ENCODE data around the gene BUB3.
A peak's percentile ranks its signal among the peaks of the same experiment; 100 is the strongest.

Gene BUB3

DNA sequence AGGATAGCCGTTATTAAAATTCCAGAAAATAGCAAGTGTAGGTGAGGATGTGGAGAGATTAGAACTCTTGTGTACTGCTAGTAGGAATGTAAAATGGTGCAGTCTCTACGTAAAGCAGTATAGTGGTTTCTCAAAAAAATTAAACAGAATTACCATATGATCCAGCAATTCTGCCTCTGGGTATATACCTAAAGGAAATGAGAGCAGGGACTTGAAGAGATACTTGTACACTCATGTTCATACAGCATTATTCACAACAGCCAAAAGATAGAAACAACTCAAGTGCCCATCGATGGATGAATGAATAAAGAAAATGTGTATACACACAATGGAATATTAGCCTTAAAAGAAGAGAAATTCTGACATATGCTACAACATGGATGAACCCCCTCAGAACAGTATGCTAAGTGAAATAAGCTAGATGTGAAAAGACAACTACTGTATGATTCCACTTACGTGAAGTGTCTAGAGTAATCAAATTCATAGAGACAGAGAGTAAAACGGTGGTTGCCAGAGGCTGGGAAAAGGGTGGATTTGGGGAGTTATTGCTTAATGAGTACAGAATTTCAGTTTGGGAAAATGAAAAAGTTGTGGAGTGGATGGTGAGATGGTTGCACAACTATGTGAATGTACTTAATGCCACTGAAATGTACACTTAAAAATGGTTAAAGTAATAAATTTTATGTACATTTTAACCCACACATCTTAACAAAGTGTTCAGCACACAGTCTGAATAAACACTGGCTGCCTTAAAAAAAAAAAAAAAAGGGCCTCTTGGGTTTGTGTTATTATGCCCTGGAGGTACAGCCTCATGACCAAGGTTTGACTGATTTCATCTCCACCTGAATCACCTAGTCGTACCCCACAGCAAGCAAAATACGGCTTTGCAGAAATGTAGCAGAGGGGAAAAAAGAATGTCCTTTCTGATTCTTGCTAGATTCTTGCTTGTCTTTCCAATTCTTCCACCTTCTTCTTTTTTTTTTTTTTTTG lies 26.2 kb downstream of the BUB3 start:
- H4K8ac ChIP-seq (ENCODE audit: low read length) = no peak overlapping the region
- H4K91ac ChIP-seq (ENCODE audit: low read length) = no peak overlapping the region
- H2AFZ ChIP-seq (ENCODE audit: low read depth, low read length) = no peak overlapping the region
- no peak overlapping the region for H3K9ac ChIP-seq (ENCODE audit: low read length)
- no peak overlapping the region for H3K23ac ChIP-seq (ENCODE audit: low read length in 2 of 2)
- no peak overlapping the region for H3K4me3 ChIP-seq (ENCODE audit: insufficient read depth in 1 of 2, low read depth in 1 of 2, low read length in 2 of 2)
- no peak for DNase-seq
- H3K79me1 ChIP-seq (replicated peaks; ENCODE audit: low read length, poor library complexity, severe bottlenecking) = peaks cover 14% of the 10 kb centered on the region
- H2BK12ac ChIP-seq (ENCODE audit: low read length in 2 of 2) = no peak overlapping the region
- no peak overlapping the region for H2AK5ac ChIP-seq (ENCODE audit: low read length, severe bottlenecking)
- H3K18ac ChIP-seq (ENCODE audit: low read depth in 1 of 2, low read length in 2 of 2) = no peak overlapping the region
- no peak overlapping the region for H3K4me2 ChIP-seq (ENCODE audit: low read length, poor library complexity, severe bottlenecking)
- no peaks in the 10 kb centered on the region for H3K4me1 ChIP-seq (ENCODE audit: control insufficient read depth, insufficient read depth, low read depth, low read length)
- no peak overlapping the region for H2BK120ac ChIP-seq (ENCODE audit: low read depth, low read length)
- H3K4ac ChIP-seq (ENCODE audit: low read depth in 1 of 2, low read length in 2 of 2) = no peak overlapping the region
- no peaks in the 10 kb centered on the region for H3K27me3 ChIP-seq (ENCODE audit: control insufficient read depth in 1 of 2, insufficient read depth in 1 of 2, low read length in 2 of 2)
- 98% methylated on average over 3 of the region's 7 CpGs for WGBS
- H3K27ac ChIP-seq (ENCODE audit: low read length, poor library complexity, severe bottlenecking) = no peak overlapping the region
- H2BK15ac ChIP-seq (ENCODE audit: low read depth, poor library complexity, severe bottlenecking) = no peak overlapping the region
- peaks cover 22% of the 10 kb centered on the region for H3K9me3 ChIP-seq (ENCODE audit: control insufficient read depth, low read length)
- H3K14ac ChIP-seq (ENCODE audit: low read length in 2 of 2) = no peak overlapping the region
- peaks cover 3 to 13% of the 10 kb centered on the region in 2 experiments for H3K36me3 ChIP-seq (ENCODE audit: control insufficient read depth in 1 of 2, insufficient read depth in 2 of 2, low read depth in 1 of 2, low read length in 2 of 2)
- H2BK5ac ChIP-seq (ENCODE audit: low read depth, low read length, poor library complexity, severe bottlenecking) = no peak overlapping the region

DNA sequence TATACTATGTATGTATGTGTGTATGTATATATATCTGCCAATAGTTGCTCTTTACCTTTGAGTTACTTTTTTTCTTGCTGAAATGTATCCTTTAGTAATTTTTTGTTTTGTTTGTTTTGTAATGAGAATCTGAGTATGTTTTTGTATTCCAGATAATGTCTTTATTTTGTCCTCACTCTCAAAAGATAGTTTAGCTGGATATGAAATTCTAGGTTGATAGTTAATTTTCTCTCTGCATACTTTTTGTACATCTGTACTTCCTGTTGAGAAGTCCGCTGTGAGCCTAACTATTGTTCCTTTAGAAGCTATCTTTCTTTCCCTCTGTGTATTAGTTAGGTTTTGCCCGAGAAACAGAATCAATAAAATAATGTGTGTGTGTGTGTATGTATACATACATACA lies 29.5 kb downstream of the BUB3 start:
- WGBS = no CpG with 5 or more reads among the region's 2 CpGs
- H3K9ac ChIP-seq (ENCODE audit: low read length) = no peak overlapping the region
- no peak overlapping the region for H3K18ac ChIP-seq (ENCODE audit: low read depth in 1 of 2, low read length in 2 of 2)
- H2AK5ac ChIP-seq (ENCODE audit: low read length, severe bottlenecking) = no peak overlapping the region
- peaks cover 6 to 9% of the 10 kb centered on the region in 2 experiments for H3K36me3 ChIP-seq (ENCODE audit: control insufficient read depth in 1 of 2, insufficient read depth in 2 of 2, low read depth in 1 of 2, low read length in 2 of 2)
- H3K4ac ChIP-seq (ENCODE audit: low read depth in 1 of 2, low read length in 2 of 2) = no peak overlapping the region
- H4K91ac ChIP-seq (ENCODE audit: low read length) = no peak overlapping the region
- no peak overlapping the region for H3K4me2 ChIP-seq (ENCODE audit: low read length, poor library complexity, severe bottlenecking)
- no peak for DNase-seq
- H3K14ac ChIP-seq (ENCODE audit: low read length in 2 of 2) = no peak overlapping the region
- H3K4me1 ChIP-seq (ENCODE audit: control insufficient read depth, insufficient read depth, low read depth, low read length) = no peaks in the 10 kb centered on the region
- peak overlapping the region; percentile 19 for H2BK5ac ChIP-seq (ENCODE audit: low read depth, low read length, poor library complexity, severe bottlenecking)
- H2BK15ac ChIP-seq (ENCODE audit: low read depth, poor library complexity, severe bottlenecking) = no peak overlapping the region
- H3K79me1 ChIP-seq (replicated peaks; ENCODE audit: low read length, poor library complexity, severe bottlenecking) = peaks cover 10% of the 10 kb centered on the region
- no peak overlapping the region for H2BK12ac ChIP-seq (ENCODE audit: low read length in 2 of 2)
- no peaks in the 10 kb centered on the region for H3K27me3 ChIP-seq (ENCODE audit: control insufficient read depth in 1 of 2, insufficient read depth in 1 of 2, low read length in 2 of 2)
- no peak overlapping the region for H3K27ac ChIP-seq (ENCODE audit: low read length, poor library complexity, severe bottlenecking)
- H4K8ac ChIP-seq (ENCODE audit: low read length) = no peak overlapping the region
- H3K23ac ChIP-seq (ENCODE audit: low read length in 2 of 2) = no peak overlapping the region
- H2AFZ ChIP-seq (ENCODE audit: low read depth, low read length) = no peak overlapping the region
- peaks cover 30% of the 10 kb centered on the region for H3K9me3 ChIP-seq (ENCODE audit: control insufficient read depth, low read length)
- H3K4me3 ChIP-seq (ENCODE audit: insufficient read depth in 1 of 2, low read depth in 1 of 2, low read length in 2 of 2) = no peak overlapping the region
- no peak overlapping the region for H2BK120ac ChIP-seq (ENCODE audit: low read depth, low read length)

DNA sequence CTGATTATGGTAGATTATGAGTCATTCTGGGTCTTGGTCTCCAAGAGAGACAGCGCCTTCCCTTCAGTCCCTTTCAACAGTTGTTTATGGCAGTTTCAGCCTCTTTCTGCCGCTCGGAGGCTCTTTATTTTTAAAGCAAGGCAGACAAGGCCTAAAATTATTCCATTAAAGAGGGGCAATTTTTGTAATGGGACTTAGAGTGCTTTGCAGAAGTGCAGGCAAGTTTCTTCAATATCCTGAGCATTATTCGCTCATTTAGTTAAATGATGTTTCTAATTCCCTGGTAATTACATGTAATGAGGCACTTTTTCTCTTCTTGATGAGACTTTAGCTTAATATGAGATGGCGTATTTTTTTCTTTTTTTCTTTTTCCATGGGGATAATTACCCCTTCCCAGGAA lies 33.6 kb downstream of the BUB3 start:
- 98% methylated on average over 4 of the region's 5 CpGs for WGBS
- H3K79me1 ChIP-seq (replicated peaks; ENCODE audit: low read length, poor library complexity, severe bottlenecking) = peaks cover 22% of the 10 kb centered on the region
- H3K27ac ChIP-seq (ENCODE audit: low read length, poor library complexity, severe bottlenecking) = no peak overlapping the region
- no peak overlapping the region for H2BK12ac ChIP-seq (ENCODE audit: low read length in 2 of 2)
- no peak overlapping the region for H3K4me3 ChIP-seq (ENCODE audit: insufficient read depth in 1 of 2, low read depth in 1 of 2, low read length in 2 of 2)
- H3K36me3 ChIP-seq (ENCODE audit: control insufficient read depth in 1 of 2, insufficient read depth in 2 of 2, low read depth in 1 of 2, low read length in 2 of 2) = peaks cover 13 to 16% of the 10 kb centered on the region in 2 experiments
- no peak overlapping the region for H3K9ac ChIP-seq (ENCODE audit: low read length)
- H2BK120ac ChIP-seq (ENCODE audit: low read depth, low read length) = no peak overlapping the region
- no peak overlapping the region for H2BK5ac ChIP-seq (ENCODE audit: low read depth, low read length, poor library complexity, severe bottlenecking)
- H4K91ac ChIP-seq (ENCODE audit: low read length) = no peak overlapping the region
- H2AK5ac ChIP-seq (ENCODE audit: low read length, severe bottlenecking) = no peak overlapping the region
- H3K4me2 ChIP-seq (ENCODE audit: low read length, poor library complexity, severe bottlenecking) = no peak overlapping the region
- no peak overlapping the region for H3K23ac ChIP-seq (ENCODE audit: low read length in 2 of 2)
- no peaks in the 10 kb centered on the region for H3K27me3 ChIP-seq (ENCODE audit: control insufficient read depth in 1 of 2, insufficient read depth in 1 of 2, low read length in 2 of 2)
- H2AFZ ChIP-seq (ENCODE audit: low read depth, low read length) = no peak overlapping the region
- no peak overlapping the region for H3K18ac ChIP-seq (ENCODE audit: low read depth in 1 of 2, low read length in 2 of 2)
- no peak overlapping the region for H3K4ac ChIP-seq (ENCODE audit: low read depth in 1 of 2, low read length in 2 of 2)
- peaks cover 30% of the 10 kb centered on the region for H3K9me3 ChIP-seq (ENCODE audit: control insufficient read depth, low read length)
- DNase-seq = no peak
- no peak overlapping the region for H2BK15ac ChIP-seq (ENCODE audit: low read depth, poor library complexity, severe bottlenecking)
- peak overlapping the region in 1 of 2 experiments; percentile 11 for H3K14ac ChIP-seq (ENCODE audit: low read length in 2 of 2)
- H4K8ac ChIP-seq (ENCODE audit: low read length) = no peak overlapping the region
- no peaks in the 10 kb centered on the region for H3K4me1 ChIP-seq (ENCODE audit: control insufficient read depth, insufficient read depth, low read depth, low read length)

DNA sequence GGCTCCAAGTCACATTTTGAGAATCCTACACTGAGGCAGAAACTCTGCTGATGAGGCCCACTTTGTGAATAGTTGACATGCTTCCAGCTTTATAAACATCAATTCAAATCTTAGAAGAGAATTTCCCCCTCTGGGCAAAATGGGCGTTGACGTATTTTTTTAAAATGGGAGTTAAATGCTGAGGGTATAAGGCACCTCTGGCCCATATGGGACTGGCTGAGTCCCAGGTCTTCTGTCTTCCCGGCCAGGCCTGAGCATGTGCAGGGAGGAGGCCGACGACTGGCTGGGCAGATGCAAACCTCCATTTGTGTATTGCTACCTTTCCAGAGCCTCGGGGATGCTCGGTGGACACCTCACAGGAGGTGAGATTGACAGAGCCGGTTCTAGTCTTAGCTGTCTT lies 37.7 kb downstream of the BUB3 start:
- peaks cover 17% of the 10 kb centered on the region for H3K79me1 ChIP-seq (replicated peaks; ENCODE audit: low read length, poor library complexity, severe bottlenecking)
- 95% methylated on average over 8 of the region's 8 CpGs for WGBS
- no peak overlapping the region for H3K9ac ChIP-seq (ENCODE audit: low read length)
- H2AK5ac ChIP-seq (ENCODE audit: low read length, severe bottlenecking) = no peak overlapping the region
- H2AFZ ChIP-seq (ENCODE audit: low read depth, low read length) = no peak overlapping the region
- no peak overlapping the region for H4K8ac ChIP-seq (ENCODE audit: low read length)
- H3K9me3 ChIP-seq (ENCODE audit: control insufficient read depth, low read length) = no peaks in the 10 kb centered on the region
- no peaks in the 10 kb centered on the region for H3K4me1 ChIP-seq (ENCODE audit: control insufficient read depth, insufficient read depth, low read depth, low read length)
- no peak for DNase-seq
- no peak overlapping the region for H2BK5ac ChIP-seq (ENCODE audit: low read depth, low read length, poor library complexity, severe bottlenecking)
- H3K4me2 ChIP-seq (ENCODE audit: low read length, poor library complexity, severe bottlenecking) = no peak overlapping the region
- H3K14ac ChIP-seq (ENCODE audit: low read length in 2 of 2) = no peak overlapping the region
- H3K4me3 ChIP-seq (ENCODE audit: insufficient read depth in 1 of 2, low read depth in 1 of 2, low read length in 2 of 2) = no peak overlapping the region
- no peak overlapping the region for H3K4ac ChIP-seq (ENCODE audit: low read depth in 1 of 2, low read length in 2 of 2)
- H3K27ac ChIP-seq (ENCODE audit: low read length, poor library complexity, severe bottlenecking) = no peak overlapping the region
- no peak overlapping the region for H2BK120ac ChIP-seq (ENCODE audit: low read depth, low read length)
- H2BK12ac ChIP-seq (ENCODE audit: low read length in 2 of 2) = no peak overlapping the region
- no peak overlapping the region for H4K91ac ChIP-seq (ENCODE audit: low read length)
- no peak overlapping the region for H3K18ac ChIP-seq (ENCODE audit: low read depth in 1 of 2, low read length in 2 of 2)
- H2BK15ac ChIP-seq (ENCODE audit: low read depth, poor library complexity, severe bottlenecking) = no peak overlapping the region
- H3K36me3 ChIP-seq (ENCODE audit: control insufficient read depth in 1 of 2, insufficient read depth in 2 of 2, low read depth in 1 of 2, low read length in 2 of 2) = peaks cover 4 to 15% of the 10 kb centered on the region in 2 experiments
- no peak overlapping the region for H3K23ac ChIP-seq (ENCODE audit: low read length in 2 of 2)
- H3K27me3 ChIP-seq (ENCODE audit: control insufficient read depth in 1 of 2, insufficient read depth in 1 of 2, low read length in 2 of 2) = no peaks in the 10 kb centered on the region
